IPS DF 4.7 (cell line): ENCODE data around the gene ARL15.

Experiments used
- DNase-seq: peaks from one replicate; pipeline ENCODE4 v3.0.0-alpha.2; 2013; ENCODE audit warnings: low spot score; ENCODE audit errors: extremely low read depth

Gene ARL15

GRCh38 chr5:54251981-54252380, 58.4 kb downstream of the ARL15 start:
- no peak for DNase-seq

- DNase-seq: no peak
These were observed 61.0 kb downstream of the ARL15 start for GRCh38 chr5:54249210-54250028.

GRCh38 chr5:54247226-54247625, 63.1 kb downstream of the ARL15 start:
- no peak for DNase-seq

- no peak for DNase-seq
These were observed 66.8 kb downstream of the ARL15 start for GRCh38 chr5:54243483-54244080.

- DNase-seq: no peak
These were observed 68.1 kb downstream of the ARL15 start for GRCh38 chr5:54242297-54242696.

- no peak for DNase-seq
These were observed 76.0 kb downstream of the ARL15 start for GRCh38 chr5:54234304-54234933.

- DNase-seq: no peak
These were observed 79.3 kb downstream of the ARL15 start for GRCh38 chr5:54230936-54231685.

- DNase-seq: no peak
These were observed 81.2 kb downstream of the ARL15 start for GRCh38 chr5:54229041-54229780.

- DNase-seq: no peak
These were observed 82.6 kb downstream of the ARL15 start for GRCh38 chr5:54227759-54228158.

- DNase-seq: no peak
These were observed 83.3 kb downstream of the ARL15 start for GRCh38 chr5:54227109-54227508.

GRCh38 chr5:54226215-54226614, 84.2 kb downstream of the ARL15 start:
- DNase-seq: no peak

- no peak for DNase-seq
These were observed 86.1 kb downstream of the ARL15 start for GRCh38 chr5:54224103-54224826.

- no peak for DNase-seq
These were observed 88.0 kb downstream of the ARL15 start for GRCh38 chr5:54222336-54222735.

GRCh38 chr5:54221135-54221534, 89.2 kb downstream of the ARL15 start:
- DNase-seq: no peak

- no peak for DNase-seq
These were observed 89.9 kb downstream of the ARL15 start for GRCh38 chr5:54220230-54221040.

GRCh38 chr5:54217826-54218503, 92.4 kb downstream of the ARL15 start:
- DNase-seq: peak; percentile 66

GRCh38 chr5:54215233-54215736, 95.1 kb downstream of the ARL15 start:
- no peak for DNase-seq

GRCh38 chr5:54214722-54215121, 95.7 kb downstream of the ARL15 start:
- DNase-seq: no peak

- no peak for DNase-seq
These were observed 98.0 kb downstream of the ARL15 start for GRCh38 chr5:54212331-54212730.
